Right forelimb (tissue), 1 donor: ENCODE measurements around the gene PLD1.
"Not testable (repeated sequence)": the region's sequence is repeated elsewhere in the genome, so short reads cannot be mapped to it uniquely, and the experiment has no call there.

Experiments
- DNase-seq: peaks from one replicate; pipeline ENCODE4 v3.0.0-alpha.2; 2018

The PLD1 gene

GRCh38 chr3:171770689-171771620 is 39.3 kb downstream of the PLD1 start:
- peak; percentile 69 for DNase-seq

DNA sequence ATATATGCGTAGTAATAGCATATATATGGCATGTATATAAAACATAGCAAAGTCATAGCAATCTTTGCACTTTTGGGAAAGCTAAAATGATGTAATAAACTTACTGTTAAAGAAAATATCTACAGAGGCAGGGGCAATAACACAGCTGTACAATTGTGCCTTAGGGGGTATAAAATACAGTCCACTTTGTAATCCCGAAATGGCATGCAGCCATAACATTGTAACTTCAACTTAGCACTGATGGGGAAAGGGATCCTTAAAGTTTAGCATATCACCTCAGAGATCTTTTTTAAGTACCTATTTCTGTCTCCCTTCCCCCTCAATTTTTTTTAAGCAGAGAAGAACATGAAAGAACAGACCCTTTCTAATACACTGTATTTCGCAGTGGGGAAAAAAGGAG is 40.8 kb downstream of the PLD1 start:
- DNase-seq: no peak

DNA sequence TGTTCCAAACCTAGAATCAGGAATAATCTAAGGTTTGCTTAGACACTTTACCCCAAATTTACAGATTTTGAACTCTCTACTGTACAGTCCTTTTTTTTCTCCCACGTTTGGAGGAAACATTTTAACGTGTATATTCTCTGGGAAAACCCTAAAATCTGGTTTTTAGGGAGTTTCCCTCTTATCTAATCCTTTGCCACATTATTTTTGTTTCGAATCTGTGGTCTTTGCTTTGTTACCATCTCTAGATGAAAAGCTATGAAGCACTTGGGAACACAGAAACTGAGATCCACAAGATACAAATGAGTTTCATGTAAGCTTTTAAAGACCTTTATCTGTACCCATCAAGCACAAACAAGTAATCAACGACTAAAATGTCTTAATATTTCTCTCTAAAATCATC is 41.3 kb downstream of the PLD1 start:
- DNase-seq: no peak

DNA sequence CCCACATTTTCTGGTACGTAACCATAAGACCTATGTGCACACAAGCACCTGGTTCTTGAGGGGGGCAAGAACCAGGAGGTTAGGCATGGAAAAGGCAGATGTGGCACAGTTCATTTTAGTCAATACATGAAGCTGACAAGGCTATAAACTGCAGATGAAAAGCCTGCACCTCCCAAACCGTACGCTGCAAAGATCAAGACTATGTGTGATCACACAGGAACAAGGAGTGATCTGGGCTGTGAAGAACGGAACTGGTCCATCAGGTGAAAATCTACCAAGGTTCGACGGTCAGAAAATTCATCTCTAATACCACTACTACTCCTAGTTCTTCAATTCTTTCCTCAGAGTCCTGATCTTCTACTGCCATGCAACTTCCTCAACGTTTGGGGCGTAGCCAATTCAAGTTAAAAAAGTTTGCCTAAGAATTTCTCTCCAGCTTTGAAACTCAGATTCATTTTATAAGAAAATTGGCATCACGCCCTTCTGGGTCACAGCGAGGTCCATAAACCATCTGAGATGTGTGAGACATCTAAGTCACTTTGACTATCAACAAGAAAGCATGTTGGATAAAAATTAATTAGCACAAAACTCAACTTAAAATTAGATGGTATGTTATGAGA is 41.9 kb downstream of the PLD1 start:
- DNase-seq: no peak

DNA sequence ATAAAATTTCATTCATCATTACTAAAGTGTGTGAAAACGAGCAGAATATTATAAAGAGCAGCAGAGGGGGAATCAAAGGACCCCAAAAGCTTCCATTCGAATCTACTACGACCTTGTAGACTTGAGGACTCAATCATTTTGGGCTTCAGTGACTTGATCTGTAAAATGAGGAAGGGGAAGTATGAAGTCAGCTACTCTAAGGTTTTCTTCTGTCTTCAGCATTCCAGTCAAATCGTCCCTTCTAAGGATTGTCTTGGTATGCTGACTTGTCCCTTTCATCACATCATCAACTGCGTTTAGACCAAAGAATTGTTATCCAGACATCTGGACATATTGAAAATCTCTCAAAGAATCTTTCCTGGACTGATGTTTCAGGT is 44.8 kb downstream of the PLD1 start:
- DNase-seq: no peak

GRCh38 chr3:171763392-171763791 is 46.9 kb downstream of the PLD1 start:
- no peak for DNase-seq

- no peak for DNase-seq
These were observed 49.8 kb downstream of the PLD1 start for GRCh38 chr3:171760477-171760876.

- no peak for DNase-seq
These were observed 52.2 kb downstream of the PLD1 start for GRCh38 chr3:171758109-171758508.

GRCh38 chr3:171757361-171758034 is 52.8 kb downstream of the PLD1 start:
- no peak for DNase-seq

DNA sequence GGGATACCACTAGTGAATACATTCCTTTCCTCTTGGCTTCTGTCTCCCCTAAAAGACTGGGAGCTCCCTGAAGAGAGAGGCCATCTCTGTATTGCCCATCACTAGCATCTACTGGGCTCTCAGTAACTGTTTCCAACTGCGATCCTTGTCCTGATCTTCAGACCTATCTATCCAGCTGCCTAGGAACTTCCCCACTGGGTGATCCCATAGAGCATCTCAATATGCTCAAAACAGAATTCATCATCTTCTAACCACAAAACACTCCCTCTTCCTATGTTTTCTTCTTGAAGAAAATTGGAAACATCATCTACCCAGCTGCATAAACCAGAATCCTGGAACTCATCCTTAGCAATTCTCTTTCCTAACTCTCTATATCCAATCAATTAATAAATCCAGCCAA is 54.6 kb downstream of the PLD1 start:
- no peak for DNase-seq

DNA sequence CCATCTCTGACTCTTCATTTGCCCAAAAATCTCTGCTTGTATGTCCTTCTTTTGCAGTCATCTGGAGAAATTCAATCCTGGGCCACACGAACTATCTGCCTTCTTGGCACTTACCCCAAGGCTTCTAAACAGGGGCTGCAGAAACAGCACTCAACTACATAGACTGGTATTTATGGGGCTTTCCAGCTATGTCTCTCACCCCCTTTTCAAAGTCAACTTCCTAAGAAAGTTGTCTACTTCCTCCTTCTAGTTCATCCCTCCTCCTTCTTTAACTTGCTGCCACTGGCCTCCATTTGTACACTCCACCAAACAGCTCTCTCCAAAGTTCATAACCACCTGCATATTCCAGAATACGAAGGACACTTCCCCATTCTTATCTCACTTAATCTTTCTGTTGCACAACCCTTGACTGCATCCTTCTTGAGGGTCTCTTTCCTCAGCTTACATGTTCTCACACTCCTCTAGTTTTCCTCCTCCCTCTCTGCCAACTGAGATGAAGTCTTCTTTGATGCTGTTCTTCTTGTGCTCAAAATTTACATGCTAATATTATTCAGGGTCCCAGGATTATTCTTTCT is 55.2 kb downstream of the PLD1 start:
- no peak for DNase-seq

DNA sequence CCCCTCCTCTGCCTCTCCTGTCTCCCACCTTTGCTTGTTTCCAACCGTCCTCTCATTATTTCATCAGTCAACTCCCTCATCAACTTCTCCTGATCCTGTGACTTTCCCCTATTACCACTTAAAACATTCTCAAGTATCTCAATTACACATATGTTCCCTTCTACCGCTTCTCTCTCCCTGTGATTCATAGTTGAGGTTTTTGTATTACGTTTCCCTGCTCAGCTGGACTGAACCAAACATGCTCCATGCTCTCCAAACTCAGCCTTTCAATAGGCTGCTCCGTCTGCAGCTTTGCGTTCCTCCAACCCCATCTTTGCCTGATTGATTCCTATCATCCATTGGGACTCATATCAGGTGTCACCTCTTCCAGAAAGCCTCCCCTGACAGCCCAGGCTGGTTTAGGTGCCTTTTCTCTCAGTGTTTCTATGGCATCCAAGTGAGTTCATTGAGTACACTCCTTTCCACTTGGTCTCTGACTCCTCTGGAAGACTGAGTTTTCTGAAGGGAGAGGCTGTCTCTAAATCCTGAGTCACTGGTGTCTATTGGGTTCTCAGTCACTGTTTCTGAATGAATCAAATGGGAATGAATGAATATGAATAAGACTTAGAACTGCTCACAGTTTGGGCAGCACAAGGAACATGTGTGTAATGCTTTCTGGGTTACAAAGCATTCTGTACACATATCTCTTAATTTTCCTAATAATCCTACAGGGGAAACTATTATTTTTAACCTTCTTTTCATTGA is 56.4 kb downstream of the PLD1 start:
- DNase-seq: no peak

GRCh38 chr3:171753025-171753472 is 57.2 kb downstream of the PLD1 start:
- no peak for DNase-seq

GRCh38 chr3:171752329-171752728 is 58.0 kb downstream of the PLD1 start:
- no peak for DNase-seq

DNA sequence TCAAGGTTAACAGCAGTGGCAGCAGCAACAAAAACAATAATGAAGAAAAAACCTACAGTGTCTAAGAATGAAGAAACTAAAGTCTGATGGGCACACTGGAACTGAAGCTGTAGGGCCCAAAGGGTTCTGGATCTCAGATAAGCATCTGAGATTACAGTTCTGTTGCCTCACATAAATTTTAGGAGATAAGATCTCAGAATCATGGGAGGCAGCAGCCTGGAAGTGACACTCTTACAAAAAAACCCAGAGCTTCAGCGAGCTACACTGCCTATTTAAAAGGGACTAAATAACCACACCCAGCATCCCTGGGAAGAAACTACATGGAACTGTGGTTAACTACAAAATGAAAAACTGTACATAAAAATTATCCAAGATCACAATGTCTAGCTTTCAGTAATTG is 61.2 kb downstream of the PLD1 start:
- no peak for DNase-seq

GRCh38 chr3:171748064-171748924 is 62.0 kb downstream of the PLD1 start:
- DNase-seq: no peak

DNA sequence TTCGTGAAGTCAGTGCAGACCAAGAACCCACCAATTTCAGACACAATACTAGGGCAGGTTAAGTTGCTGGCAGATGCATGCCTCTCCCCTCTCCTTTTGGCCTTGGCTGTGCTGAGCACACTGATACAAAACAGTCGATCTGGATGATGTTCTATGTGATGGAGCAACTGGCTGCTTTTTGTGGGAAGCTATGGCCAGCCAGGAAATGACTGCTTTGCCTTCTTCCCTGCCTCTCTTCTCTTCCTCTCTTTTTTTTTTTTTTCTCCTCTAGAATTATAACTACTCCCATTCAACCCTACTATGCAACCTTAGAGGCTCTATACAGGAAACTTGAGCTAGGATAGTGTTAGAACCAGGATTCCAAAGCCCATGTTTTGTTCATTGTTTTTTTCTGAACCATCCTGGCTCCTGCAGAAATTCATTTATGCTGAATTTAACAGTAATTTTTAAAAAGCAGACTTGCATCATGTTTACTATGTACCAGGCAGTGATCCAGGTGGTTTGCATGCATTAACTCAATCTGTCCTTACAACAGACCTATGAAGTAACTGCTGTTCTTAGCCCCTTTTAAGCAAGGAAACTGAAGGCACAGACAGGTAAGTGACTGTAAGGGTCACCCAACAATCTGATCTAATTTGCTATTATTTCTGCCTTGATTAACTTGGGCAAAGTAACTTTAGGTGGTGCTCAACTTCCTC is 62.9 kb downstream of the PLD1 start:
- no peak for DNase-seq

GRCh38 chr3:171746320-171747222 is 63.7 kb downstream of the PLD1 start:
- not testable (repeated sequence) for DNase-seq

GRCh38 chr3:171745577-171746319 is 64.5 kb downstream of the PLD1 start:
- no peak for DNase-seq
